HepG2 (cell line): Measurements from ENCODE around the gene TRMT2A. TPM values are rescaled to one million over a fixed set of nuclear protein-coding genes. Genes with fewer than 3 reads are reported as not detected.

Experiments used
- ATAC-seq: fragments of 200-7000 bp; cut with Tn5 transposase; 3 replicates; pipeline ENCODE4 v1.9.1; 2020; ENCODE audit warnings: mild to moderate bottlenecking, moderate library complexity
- BruUV-seq: library from RNA; stranded (reverse); fragments of 400-500 nt; replicated peaks from 2 replicates; lab custom pipeline; 2021; lab: Mats Ljungman, UMichigan
- CTCF ChIA-PET: fragments of 300-600 bp; formaldehyde crosslinking; extraction: SDS; loops from one replicate; lab custom pipeline; 2021; ENCODE audit warnings: low total read pairs, inconsistent platforms, low intra/inter-chr PET ratio; lab: Yijun Ruan, JAX
- POLR2A ChIA-PET: fragments of 350-600 bp; sonication (Branson Sonifier 250); formaldehyde crosslinking; loops from one replicate; lab custom pipeline; 2020; ENCODE audit warnings: antibody characterized with exemption, inconsistent platforms; lab: Yijun Ruan, JAX
- DNase-seq: peaks from one replicate; pipeline ENCODE4 v3.0.0-alpha.2; 2015; ENCODE audit warnings: low spot score
- FAIRE-seq: peaks from 3 replicates; lab custom pipeline; 2011; peaks lifted over from hg19 to GRCh38; lab: Jason Lieb, UNC
- H2AFZ ChIP-seq: one replicate; pipeline ENCODE4 v1.6.1; 2011; ENCODE audit warnings: low read length, inconsistent platforms
- H3K27ac ChIP-seq: fragments of 300-600 bp; 3 replicates; pipeline ENCODE4 v1.8.0; 2011; ENCODE audit warnings: mixed run types, mild to moderate bottlenecking, mixed read lengths, low read length, inconsistent platforms; ENCODE audit not compliant: insufficient read depth; ENCODE audit errors: extremely low read length
- H3K27me3 ChIP-seq, 2 experiments: fragments of 200-600 bp in 1 of 2; 2 replicates in 1 of 2; 3 replicates in 1 of 2; pipeline versions ENCODE4 v1.6.0 to v1.8.0; 2011; ENCODE audit warnings: low read length in 2 of 2, mild to moderate bottlenecking in 2 of 2, moderate library complexity in 2 of 2, inconsistent platforms in 1 of 2; ENCODE audit not compliant: insufficient read depth in 2 of 2, control insufficient read depth in 1 of 2
- H3K36me3 ChIP-seq, 2 experiments: fragments of 200-600 bp in 1 of 2; replicated peaks in 1 of 2; 2 replicates in 1 of 2; 3 replicates in 1 of 2; pipeline versions ENCODE4 v1.5.1 to v1.8.0; 2011; ENCODE audit warnings: low read length in 2 of 2, inconsistent platforms in 1 of 2; ENCODE audit not compliant: insufficient read depth in 2 of 2, control insufficient read depth in 1 of 2
- H3K4me1 ChIP-seq: 2 replicates; pipeline ENCODE4 v1.5.1; 2012; ENCODE audit warnings: low read length, inconsistent platforms; ENCODE audit not compliant: insufficient read depth
- H3K4me2 ChIP-seq: 2 replicates; pipeline ENCODE4 v1.6.0; 2011; ENCODE audit warnings: low read depth, low read length, inconsistent platforms
- H3K4me3 ChIP-seq, 3 experiments: fragments of 200-600 bp in 1 of 3; sonication (generic), shearing (Covaris generic) in 1 of 3; replicated peaks in 1 of 3; 2 replicates each; pipeline ENCODE4 v1.5.1; 2011 to 2016; ENCODE audit warnings: low read length in 3 of 3, inconsistent platforms in 2 of 3, low read depth in 2 of 3, mild to moderate bottlenecking in 2 of 3, control low read depth in 1 of 3, mixed read lengths in 1 of 3; ENCODE audit not compliant: insufficient read depth in 1 of 3
- H3K79me2 ChIP-seq: one replicate; pipeline ENCODE4 v1.6.1; 2011; ENCODE audit warnings: low read length, inconsistent platforms; ENCODE audit not compliant: insufficient read depth
- H3K9ac ChIP-seq: 2 replicates; pipeline ENCODE4 v1.6.0; 2011; ENCODE audit warnings: mild to moderate bottlenecking, low read depth, low read length, inconsistent platforms; ENCODE audit not compliant: insufficient read depth
- H3K9me3 ChIP-seq: 2 replicates; pipeline ENCODE4 v1.5.1; 2012; ENCODE audit warnings: mild to moderate bottlenecking, low read length
- H4K20me1 ChIP-seq: 2 replicates; pipeline ENCODE4 v1.6.0; 2011; ENCODE audit warnings: inconsistent platforms, mild to moderate bottlenecking, low read length, moderate library complexity; ENCODE audit not compliant: insufficient read depth
- AGO2 ChIP-seq: fragments of 200-400 bp; formaldehyde crosslinking; optimal IDR thresholded peaks from 2 replicates; pipeline ENCODE3; 2017; ENCODE audit warnings: mild to moderate bottlenecking, low read depth, low read length, moderate library complexity
- ARNT ChIP-seq: fragments of 450-650 bp; IDR thresholded peaks from 2 replicates; pipeline ENCODE4 v1.6.1; 2017
- ZFYVE20 ChIP-seq: sonication (generic); formaldehyde crosslinking; IDR thresholded peaks from 2 replicates; pipeline ENCODE4 v1.8.0; 2023; ENCODE audit warnings: low read depth, mild to moderate bottlenecking, moderate library complexity, missing genetic modification reagents, borderline replicate concordance
- ZNF589 ChIP-seq: sonication (generic); formaldehyde crosslinking; conservative IDR thresholded peaks from 2 replicates; pipeline ENCODE4 v1.8.0; 2022; ENCODE audit warnings: mild to moderate bottlenecking, moderate library complexity, missing genetic modification reagents
- whole genome bisulfite sequencing: methylation state at CpG from one replicate; pipeline ENCODE4 v1.1.6; 2017; ENCODE audit warnings: low lambda C conversion rate; 5-methylcytosine and 5-hydroxymethylcytosine counted together
- in situ Hi-C: cut with HindIII; loops from 2 replicates; pipeline ENCODE4 v1.10.0; 2017; ENCODE audit warnings: low pct_unique_long_range_greater_than_20kb; ENCODE audit not compliant: extremely low pct_ligation_motif_present
- intact Hi-C: fragments of 100-400 bp; cut with micrococcal nuclease; formaldehyde crosslinking; loops from one replicate; pipeline ENCODE4 v1.10.0; 2022; ENCODE audit not compliant: unreplicated experiment
- polyA plus RNA-seq, 8 experiments: library from polyadenylated mRNA; depleted of rRNA in 3 of 8; stranded (reverse) in 7 of 8; unstranded in 1 of 8; fragments of >200 nt; fragmentation: Illumina TruSeq in 4 of 8; extraction: Trizol in 4 of 8; gene quantifications; 2 replicates each; pipeline versions ENCODE4 v1.2.1 to v1.2.3, GENCODE V29; 2011 to 2016; ENCODE audit warnings: low read depth in 4 of 8, missing spikeins in 1 of 8, mixed read lengths in 1 of 8; ENCODE audit not compliant: insufficient read depth in 1 of 8
- total RNA-seq, 5 experiments: library from RNA; depleted of rRNA; stranded (reverse); fragments of >200 nt; fragmentation: Illumina TruSeq; extraction: Trizol; gene quantifications; 2 replicates each; pipeline ENCODE4 v1.2.3, GENCODE V29; 2016; ENCODE audit warnings: low read depth in 1 of 5
- TF ChIP-seq, protein P1 (sequence below): sonication (generic); formaldehyde crosslinking; IDR thresholded peaks from 2 replicates; pipeline ENCODE4 v1.4.0; 2020; ENCODE audit warnings: missing genetic modification reagents

TRMT2A gene
- total and polyA plus RNA-seq, 2 of the 13 experiments (the other 11 are each of a cell fraction or from before 2014, with no cell fraction given): 24.0 to 30.3 TPM

DNA sequence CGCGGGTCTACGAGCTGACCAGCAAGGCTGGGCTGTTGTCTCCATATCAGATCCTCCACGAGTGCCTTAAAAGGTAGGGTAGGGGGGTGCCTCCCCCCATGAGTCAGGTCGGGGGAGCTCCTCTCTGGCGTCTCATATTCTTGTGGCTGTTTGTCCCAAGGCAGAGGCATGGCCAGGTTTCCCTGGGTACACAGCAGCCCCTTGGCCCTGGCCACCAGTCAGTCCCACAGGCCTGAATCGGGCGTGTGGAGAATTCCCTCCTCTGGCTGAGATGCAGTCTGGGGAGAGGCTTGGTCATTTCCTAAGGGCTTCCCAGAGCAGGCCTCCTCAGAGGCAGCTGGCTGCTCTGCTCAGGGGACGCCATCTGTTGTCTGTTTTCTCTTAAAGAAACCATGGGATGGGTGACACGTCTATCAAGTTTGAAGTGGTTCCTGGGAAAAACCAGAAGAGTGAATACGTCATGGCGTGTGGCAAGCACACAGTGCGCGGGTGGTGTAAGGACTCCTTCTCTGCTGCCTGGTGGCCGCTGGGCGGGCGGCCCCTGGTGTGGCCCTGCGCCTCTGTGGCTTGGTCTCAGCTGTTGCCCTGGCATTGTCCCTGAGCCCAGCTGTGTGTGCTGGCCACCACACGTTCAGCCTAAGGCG is 10.7 kb downstream of the TRMT2A start:
- CTCF ChIA-PET: no interaction called here
- TF ChIP-seq ZNF589: no peak
- TF ChIP-seq ARNT: no peak
- TF ChIP-seq, protein P1, sequence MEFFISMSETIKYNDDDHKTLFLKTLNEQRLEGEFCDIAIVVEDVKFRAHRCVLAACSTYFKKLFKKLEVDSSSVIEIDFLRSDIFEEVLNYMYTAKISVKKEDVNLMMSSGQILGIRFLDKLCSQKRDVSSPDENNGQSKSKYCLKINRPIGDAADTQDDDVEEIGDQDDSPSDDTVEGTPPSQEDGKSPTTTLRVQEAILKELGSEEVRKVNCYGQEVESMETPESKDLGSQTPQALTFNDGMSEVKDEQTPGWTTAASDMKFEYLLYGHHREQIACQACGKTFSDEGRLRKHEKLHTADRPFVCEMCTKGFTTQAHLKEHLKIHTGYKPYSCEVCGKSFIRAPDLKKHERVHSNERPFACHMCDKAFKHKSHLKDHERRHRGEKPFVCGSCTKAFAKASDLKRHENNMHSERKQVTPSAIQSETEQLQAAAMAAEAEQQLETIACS (CRISPR knock-in tag): no peak
- no peak for TF ChIP-seq ZFYVE20 (CRISPR knock-in tag)
- TF ChIP-seq AGO2: peak; percentile 12
- TF ChIP-seq, all 625 proteins: peak for 1
- H3K9me3 ChIP-seq: no peaks in the 10 kb centered on the region
- FAIRE-seq: no peak
- no peak for DNase-seq
- no peak overlapping the region for H3K4me2 ChIP-seq
- peaks cover 8% of the 10 kb centered on the region; the same call in 1 of the 2 replicates for H3K4me1 ChIP-seq
- peaks cover 10% of the 10 kb centered on the region for H3K79me2 ChIP-seq
- H2AFZ ChIP-seq: no peak overlapping the region
- ATAC-seq: no peak
- in situ Hi-C loops (no loop called here), intact Hi-C loops (no loop called here)
- peaks cover 4% of the 10 kb centered on the region; the same call in 1 of the 2 replicates for H4K20me1 ChIP-seq
- BruUV-seq: no TSS peak
- peaks cover 55 to 96% of the 10 kb centered on the region in 2 experiments for H3K36me3 ChIP-seq
- H3K4me3 ChIP-seq: no peak overlapping the region
- 97% methylated on average over 17 of the region's 20 CpGs for WGBS
- POLR2A ChIA-PET: interaction anchor here (1.3 kb wide), 1 partner anchor 11 kb away, joined by 4 read pairs; the partner anchor contains the start of gene TRMT2A
- H3K27me3 ChIP-seq: no peaks in the 10 kb centered on the region
- H3K9ac ChIP-seq: no peak overlapping the region
- no peak overlapping the region for H3K27ac ChIP-seq
